Tibial nerve (tissue), 3 donors: ENCODE data around the gene RPS18.
"Not testable (repeated sequence)": the region's sequence is repeated elsewhere in the genome, so short reads cannot be mapped to it uniquely, and the experiment has no call there.

Source experiments
- POLR2A ChIP-seq, 2 donors: fragments of 450-650 bp; IDR thresholded peaks; one replicate each; pipeline ENCODE4 v1.6.1; 2017; ENCODE audit warnings: antibody characterized with exemption in 2 of 2, mild to moderate bottlenecking in 2 of 2, moderate library complexity in 2 of 2
- TF ChIP-seq, protein P1 (sequence below), 5 experiments: fragments of 200-600 bp in 3 of 5; fragments of 450-650 bp in 2 of 5; sonication (generic) in 3 of 5; IDR thresholded peaks; one replicate each; pipeline ENCODE4 v1.5.1; 2016 to 2019; ENCODE audit warnings: antibody characterized with exemption in 5 of 5, mild to moderate bottlenecking in 3 of 5, moderate library complexity in 2 of 5

DNA sequence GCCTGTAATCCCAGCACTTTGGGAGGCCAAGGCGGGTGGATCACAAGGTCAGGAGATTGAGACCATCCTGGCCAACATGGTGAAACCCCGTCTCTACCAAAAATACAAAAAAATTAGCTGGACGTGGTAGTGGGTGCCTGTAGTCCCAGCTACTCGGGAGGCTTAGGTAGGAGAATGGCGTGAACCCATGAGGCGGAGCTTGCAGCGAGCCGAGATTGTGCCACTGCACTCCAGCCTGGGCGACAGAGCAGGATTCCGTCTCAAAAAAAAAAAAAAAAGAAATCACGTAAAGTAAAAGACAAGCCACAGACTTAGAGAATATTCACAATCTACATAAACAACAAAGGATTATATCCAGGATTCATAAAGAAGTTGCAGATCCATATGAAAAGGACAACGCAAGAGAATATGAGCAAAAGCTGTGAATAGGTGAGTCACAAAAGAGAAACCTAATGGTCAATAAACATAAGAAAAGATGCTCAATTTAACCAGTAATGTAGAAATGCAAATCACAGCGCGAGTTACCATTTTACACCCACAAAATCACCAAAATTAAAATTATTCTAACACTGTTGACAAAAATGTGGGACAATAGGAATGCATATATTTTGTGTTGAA, 45.3 kb upstream of the RPS18 start:
- TF ChIP-seq, protein P1, sequence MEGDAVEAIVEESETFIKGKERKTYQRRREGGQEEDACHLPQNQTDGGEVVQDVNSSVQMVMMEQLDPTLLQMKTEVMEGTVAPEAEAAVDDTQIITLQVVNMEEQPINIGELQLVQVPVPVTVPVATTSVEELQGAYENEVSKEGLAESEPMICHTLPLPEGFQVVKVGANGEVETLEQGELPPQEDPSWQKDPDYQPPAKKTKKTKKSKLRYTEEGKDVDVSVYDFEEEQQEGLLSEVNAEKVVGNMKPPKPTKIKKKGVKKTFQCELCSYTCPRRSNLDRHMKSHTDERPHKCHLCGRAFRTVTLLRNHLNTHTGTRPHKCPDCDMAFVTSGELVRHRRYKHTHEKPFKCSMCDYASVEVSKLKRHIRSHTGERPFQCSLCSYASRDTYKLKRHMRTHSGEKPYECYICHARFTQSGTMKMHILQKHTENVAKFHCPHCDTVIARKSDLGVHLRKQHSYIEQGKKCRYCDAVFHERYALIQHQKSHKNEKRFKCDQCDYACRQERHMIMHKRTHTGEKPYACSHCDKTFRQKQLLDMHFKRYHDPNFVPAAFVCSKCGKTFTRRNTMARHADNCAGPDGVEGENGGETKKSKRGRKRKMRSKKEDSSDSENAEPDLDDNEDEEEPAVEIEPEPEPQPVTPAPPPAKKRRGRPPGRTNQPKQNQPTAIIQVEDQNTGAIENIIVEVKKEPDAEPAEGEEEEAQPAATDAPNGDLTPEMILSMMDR (IDR thresholded peaks at IDR 0.05): not testable (repeated sequence)
- not testable (repeated sequence) for TF ChIP-seq POLR2A (IDR thresholded peaks at IDR 0.05)
